NCI-H69 (cell line): Measurements from ENCODE around the gene CDH4.

Experiments used
- DNase-seq: peaks from one replicate; lab custom pipeline; 2025; lab: John Stamatoyannopoulos, UW

CDH4 gene

GRCh38 chr20:61561111-61561830 is 309.2 kb downstream of the CDH4 start:
- DNase-seq = no peak

GRCh38 chr20:61562491-61562890 is 310.4 kb downstream of the CDH4 start:
- no peak for DNase-seq

- no peak for DNase-seq
Observed at GRCh38 chr20:61562897-61563504, 310.9 kb downstream of the CDH4 start.

- no peak for DNase-seq
Observed at GRCh38 chr20:61564628-61565027, 312.6 kb downstream of the CDH4 start.

- DNase-seq = no peak
Observed at GRCh38 chr20:61565791-61566190, 313.7 kb downstream of the CDH4 start.

- no peak for DNase-seq
Observed at GRCh38 chr20:61566691-61567090, 314.6 kb downstream of the CDH4 start.

- DNase-seq = no peak
Observed at GRCh38 chr20:61567204-61567603, 315.1 kb downstream of the CDH4 start.

GRCh38 chr20:61569825-61570224 is 317.8 kb downstream of the CDH4 start:
- DNase-seq = no peak

GRCh38 chr20:61570646-61571195 is 318.7 kb downstream of the CDH4 start:
- DNase-seq = no peak

GRCh38 chr20:61571221-61571620 is 319.2 kb downstream of the CDH4 start:
- no peak for DNase-seq

GRCh38 chr20:61571916-61572711 is 320.1 kb downstream of the CDH4 start:
- DNase-seq = no peak

- no peak for DNase-seq
Observed at GRCh38 chr20:61572789-61573188, 320.7 kb downstream of the CDH4 start.

GRCh38 chr20:61573415-61574305 is 321.6 kb downstream of the CDH4 start:
- DNase-seq = no peak

GRCh38 chr20:61575151-61575937 is 323.3 kb downstream of the CDH4 start:
- peak; percentile 60 for DNase-seq

GRCh38 chr20:61576372-61576771 is 324.3 kb downstream of the CDH4 start:
- DNase-seq = no peak

- DNase-seq = no peak
Observed at GRCh38 chr20:61577065-61577464, 325.0 kb downstream of the CDH4 start.

- DNase-seq = no peak
Observed at GRCh38 chr20:61579908-61580307, 327.8 kb downstream of the CDH4 start.

- DNase-seq = no peak
Observed at GRCh38 chr20:61580958-61581824, 329.1 kb downstream of the CDH4 start.

GRCh38 chr20:61581825-61582188 is 329.7 kb downstream of the CDH4 start:
- no peak for DNase-seq
